OCI-LY7 (cell line): Measurements from ENCODE around the gene PMM2.

Experiments used
- CTCF ChIP-seq: fragments of 200-600 bp; sonication (generic); conservative IDR thresholded peaks from 2 replicates; pipeline ENCODE4 v1.5.1; 2014; ENCODE audit warnings: mild to moderate bottlenecking, antibody characterized with exemption, low read length, moderate library complexity, mixed read lengths
- EZH2phosphoT487 ChIP-seq: fragments of 200-600 bp; sonication (generic); IDR thresholded peaks from 2 replicates; pipeline ENCODE4 v1.6.1; 2018; ENCODE audit warnings: low read depth, borderline replicate concordance, mild to moderate bottlenecking, mixed run types, antibody characterized with exemption, low read length, moderate library complexity, mixed read lengths

- TF ChIP-seq CTCF, result no peak
- no peak for TF ChIP-seq EZH2phosphoT487
Measured at GRCh38 chr16:8763083-8763482, 34.6 kb upstream of the PMM2 start.
